HepG2 (cell line): ENCODE data around the gene SPACDR. TPM values are rescaled to one million over a fixed set of nuclear protein-coding genes. Genes with fewer than 3 reads are reported as not detected.

Experiments used
- ATAC-seq: fragments of 200-7000 bp; cut with Tn5 transposase; 3 replicates; pipeline ENCODE4 v1.9.1; 2020; ENCODE audit warnings: mild to moderate bottlenecking, moderate library complexity
- BruUV-seq: library from RNA; stranded (reverse); fragments of 400-500 nt; replicated peaks from 2 replicates; lab custom pipeline; 2021; lab: Mats Ljungman, UMichigan
- CTCF ChIA-PET: fragments of 300-600 bp; formaldehyde crosslinking; extraction: SDS; loops from one replicate; lab custom pipeline; 2021; ENCODE audit warnings: low total read pairs, inconsistent platforms, low intra/inter-chr PET ratio; lab: Yijun Ruan, JAX
- POLR2A ChIA-PET: fragments of 350-600 bp; sonication (Branson Sonifier 250); formaldehyde crosslinking; loops from one replicate; lab custom pipeline; 2020; ENCODE audit warnings: antibody characterized with exemption, inconsistent platforms; lab: Yijun Ruan, JAX
- DNase-seq: peaks from one replicate; pipeline ENCODE4 v3.0.0-alpha.2; 2015; ENCODE audit warnings: low spot score
- FAIRE-seq: peaks from 3 replicates; lab custom pipeline; 2011; peaks lifted over from hg19 to GRCh38; lab: Jason Lieb, UNC
- H2AFZ ChIP-seq: one replicate; pipeline ENCODE4 v1.6.1; 2011; ENCODE audit warnings: low read length, inconsistent platforms
- H3K27ac ChIP-seq: fragments of 300-600 bp; 3 replicates; pipeline ENCODE4 v1.8.0; 2011; ENCODE audit warnings: mixed run types, mild to moderate bottlenecking, mixed read lengths, low read length, inconsistent platforms; ENCODE audit not compliant: insufficient read depth; ENCODE audit errors: extremely low read length
- H3K27me3 ChIP-seq, 2 experiments: fragments of 200-600 bp in 1 of 2; 2 replicates in 1 of 2; 3 replicates in 1 of 2; pipeline versions ENCODE4 v1.6.0 to v1.8.0; 2011; ENCODE audit warnings: low read length in 2 of 2, mild to moderate bottlenecking in 2 of 2, moderate library complexity in 2 of 2, inconsistent platforms in 1 of 2; ENCODE audit not compliant: insufficient read depth in 2 of 2, control insufficient read depth in 1 of 2
- H3K36me3 ChIP-seq, 2 experiments: fragments of 200-600 bp in 1 of 2; replicated peaks in 1 of 2; 2 replicates in 1 of 2; 3 replicates in 1 of 2; pipeline versions ENCODE4 v1.5.1 to v1.8.0; 2011; ENCODE audit warnings: low read length in 2 of 2, inconsistent platforms in 1 of 2; ENCODE audit not compliant: insufficient read depth in 2 of 2, control insufficient read depth in 1 of 2
- H3K4me1 ChIP-seq: 2 replicates; pipeline ENCODE4 v1.5.1; 2012; ENCODE audit warnings: low read length, inconsistent platforms; ENCODE audit not compliant: insufficient read depth
- H3K4me2 ChIP-seq: 2 replicates; pipeline ENCODE4 v1.6.0; 2011; ENCODE audit warnings: low read depth, low read length, inconsistent platforms
- H3K4me3 ChIP-seq, 3 experiments: fragments of 200-600 bp in 1 of 3; sonication (generic), shearing (Covaris generic) in 1 of 3; replicated peaks in 1 of 3; 2 replicates each; pipeline ENCODE4 v1.5.1; 2011 to 2016; ENCODE audit warnings: low read length in 3 of 3, inconsistent platforms in 2 of 3, low read depth in 2 of 3, mild to moderate bottlenecking in 2 of 3, control low read depth in 1 of 3, mixed read lengths in 1 of 3; ENCODE audit not compliant: insufficient read depth in 1 of 3
- H3K79me2 ChIP-seq: one replicate; pipeline ENCODE4 v1.6.1; 2011; ENCODE audit warnings: low read length, inconsistent platforms; ENCODE audit not compliant: insufficient read depth
- H3K9ac ChIP-seq: 2 replicates; pipeline ENCODE4 v1.6.0; 2011; ENCODE audit warnings: mild to moderate bottlenecking, low read depth, low read length, inconsistent platforms; ENCODE audit not compliant: insufficient read depth
- H3K9me3 ChIP-seq: 2 replicates; pipeline ENCODE4 v1.5.1; 2012; ENCODE audit warnings: mild to moderate bottlenecking, low read length
- H4K20me1 ChIP-seq: 2 replicates; pipeline ENCODE4 v1.6.0; 2011; ENCODE audit warnings: inconsistent platforms, mild to moderate bottlenecking, low read length, moderate library complexity; ENCODE audit not compliant: insufficient read depth
- E2F5 ChIP-seq: sonication (generic); formaldehyde crosslinking; conservative IDR thresholded peaks from 2 replicates; pipeline ENCODE4 v1.4.0; 2020; ENCODE audit warnings: missing genetic modification reagents
- GMEB2 ChIP-seq: IDR thresholded peaks from 2 replicates; pipeline ENCODE4 v1.6.1; 2016; ENCODE audit warnings: missing biosample characterization, missing genetic modification reagents, low read depth
- IRF9 ChIP-seq: sonication (generic); formaldehyde crosslinking; IDR thresholded peaks from 2 replicates; pipeline ENCODE4 v1.8.0; 2022; ENCODE audit warnings: missing genetic modification reagents, mild to moderate bottlenecking, borderline replicate concordance
- KAT2B ChIP-seq: fragments of 150-350 bp; IDR thresholded peaks from 2 replicates; pipeline ENCODE4 v1.6.1; 2014; ENCODE audit warnings: low read depth, low read length, borderline replicate concordance
- KAT8 ChIP-seq: IDR thresholded peaks from 2 replicates; pipeline ENCODE4 v1.6.1; 2016; ENCODE audit warnings: missing genetic modification reagents, missing compliant biosample characterization
- MEIS2 ChIP-seq: sonication (generic); formaldehyde crosslinking; IDR thresholded peaks from 2 replicates; pipeline ENCODE4 v1.9.0; 2021; ENCODE audit warnings: mild to moderate bottlenecking, missing genetic modification reagents
- MYC ChIP-seq: sonication (generic); formaldehyde crosslinking; IDR thresholded peaks from 2 replicates; pipeline ENCODE4 v1.9.0; 2021; ENCODE audit warnings: missing genetic modification reagents, borderline replicate concordance
- NR2F2 ChIP-seq: IDR thresholded peaks from 2 replicates; pipeline ENCODE4 v1.6.1; 2012; ENCODE audit warnings: low read depth, inconsistent platforms, borderline replicate concordance
- PAWR ChIP-seq: sonication (generic); formaldehyde crosslinking; IDR thresholded peaks from 2 replicates; pipeline ENCODE4 v1.4.0; 2020; ENCODE audit warnings: missing genetic modification reagents, mild to moderate bottlenecking, borderline replicate concordance
- PCBP2 ChIP-seq: fragments of 200-400 bp; formaldehyde crosslinking; optimal IDR thresholded peaks from 2 replicates; pipeline ENCODE3; 2018; ENCODE audit warnings: low read length, low read depth; ENCODE audit not compliant: poor library complexity, severe bottlenecking
- POLR2AphosphoS5 ChIP-seq: IDR thresholded peaks from 2 replicates; pipeline ENCODE4 v1.6.1; 2012; ENCODE audit warnings: low read depth, low read length
- ZBTB7B ChIP-seq: sonication (generic); formaldehyde crosslinking; IDR thresholded peaks from 2 replicates; pipeline ENCODE4 v1.4.0; 2020; ENCODE audit warnings: missing genetic modification reagents
- ZNF275 ChIP-seq: sonication (generic); formaldehyde crosslinking; IDR thresholded peaks from 2 replicates; pipeline ENCODE4 v1.8.0; 2022; ENCODE audit warnings: missing genetic modification reagents, mild to moderate bottlenecking, inconsistent platforms, borderline replicate concordance
- ZNF468 ChIP-seq: sonication (generic); formaldehyde crosslinking; IDR thresholded peaks from 2 replicates; pipeline ENCODE4 v1.8.0; 2022; ENCODE audit warnings: mild to moderate bottlenecking, moderate library complexity, missing genetic modification reagents
- ZNF547 ChIP-seq: sonication (generic); formaldehyde crosslinking; IDR thresholded peaks from 2 replicates; pipeline ENCODE4 v1.5.1; 2020; ENCODE audit warnings: mild to moderate bottlenecking, missing genetic modification reagents
- ZNF766 ChIP-seq: sonication (generic); formaldehyde crosslinking; IDR thresholded peaks from 2 replicates; pipeline ENCODE4 v1.5.0; 2020; ENCODE audit warnings: missing genetic modification reagents, borderline replicate concordance
- WGBS: methylation state at CpG from one replicate; pipeline ENCODE4 v1.1.6; 2017; ENCODE audit warnings: low lambda C conversion rate; 5-methylcytosine and 5-hydroxymethylcytosine counted together
- in situ Hi-C: cut with HindIII; loops from 2 replicates; pipeline ENCODE4 v1.10.0; 2017; ENCODE audit warnings: low pct_unique_long_range_greater_than_20kb; ENCODE audit not compliant: extremely low pct_ligation_motif_present
- intact Hi-C: fragments of 100-400 bp; cut with micrococcal nuclease; formaldehyde crosslinking; loops from one replicate; pipeline ENCODE4 v1.10.0; 2022; ENCODE audit not compliant: unreplicated experiment
- polyA plus RNA-seq, 8 experiments: library from polyadenylated mRNA; depleted of rRNA in 3 of 8; stranded (reverse) in 7 of 8; unstranded in 1 of 8; fragments of >200 nt; fragmentation: Illumina TruSeq in 4 of 8; extraction: Trizol in 4 of 8; gene quantifications; 2 replicates each; pipeline versions ENCODE4 v1.2.1 to v1.2.3, GENCODE V29; 2011 to 2016; ENCODE audit warnings: low read depth in 4 of 8, missing spikeins in 1 of 8, mixed read lengths in 1 of 8; ENCODE audit not compliant: insufficient read depth in 1 of 8
- total RNA-seq, 5 experiments: library from RNA; depleted of rRNA; stranded (reverse); fragments of >200 nt; fragmentation: Illumina TruSeq; extraction: Trizol; gene quantifications; 2 replicates each; pipeline ENCODE4 v1.2.3, GENCODE V29; 2016; ENCODE audit warnings: low read depth in 1 of 5
- TF ChIP-seq, protein P1 (sequence below): sonication (generic); formaldehyde crosslinking; conservative IDR thresholded peaks from 2 replicates; pipeline ENCODE4 v1.4.0; 2020; ENCODE audit warnings: mild to moderate bottlenecking, missing genetic modification reagents, moderate library complexity

SPACDR gene
- total and polyA plus RNA-seq, 2 of the 13 experiments (the other 11 are each of a cell fraction or from before 2014, with no cell fraction given): 0.41 TPM; not detected in 1

GRCh38 chr7:100438172-100438571 is 25.9 kb downstream of the SPACDR start:
- ChIA-PET POLR2A (interaction anchor here (0.7 to 6.0 kb wide), 4 partner anchors 9 to 268 kb away, joined by 4 to 42 read pairs (median 6); partner anchors contain the start of genes MEPCE, POP7 and ZCWPW1), CTCF (no interaction called here)
- ATAC-seq (no peak), FAIRE-seq (no peak), DNase-seq (no peak)
- no peak overlapping the region for H3K9ac ChIP-seq
- no peak overlapping the region for H2AFZ ChIP-seq
- in situ Hi-C loops: no loop called here
- no peaks in the 10 kb centered on the region; a peak in 1 of 5 replicates for H3K27me3 ChIP-seq
- no peaks in the 10 kb centered on the region for H3K9me3 ChIP-seq
- peaks cover 4 to 11% of the 10 kb centered on the region in 2 experiments; a peak in 4 of 5 replicates for H3K36me3 ChIP-seq
- H3K27ac ChIP-seq: peak overlapping the region; percentile 33
- H3K4me2 ChIP-seq: no peak overlapping the region
- intact Hi-C loops: no loop called here
- H3K4me1 ChIP-seq: peaks cover 51% of the 10 kb centered on the region
- H4K20me1 ChIP-seq: no peaks in the 10 kb centered on the region
- H3K4me3 ChIP-seq: no peak overlapping the region
- no TSS peak for BruUV-seq
- peaks cover 14% of the 10 kb centered on the region for H3K79me2 ChIP-seq
- 71% methylated on average over 2 of the region's 2 CpGs for WGBS
- TF ChIP-seq PAWR: no peak
- no peak for TF ChIP-seq NR2F2
- no peak for TF ChIP-seq KAT8 (CRISPR knock-in tag)
- no peak for TF ChIP-seq ZNF547 (CRISPR knock-in tag)
- TF ChIP-seq MYC (CRISPR knock-in tag): no peak
- no peak for TF ChIP-seq ZBTB7B (CRISPR knock-in tag)
- no peak for TF ChIP-seq ZNF468
- no peak for TF ChIP-seq GMEB2 (CRISPR knock-in tag)
- no peak for TF ChIP-seq POLR2AphosphoS5
- TF ChIP-seq MEIS2: no peak
- no peak for TF ChIP-seq E2F5 (CRISPR knock-in tag)
- no peak for TF ChIP-seq PCBP2
- no peak for TF ChIP-seq ZNF766 (CRISPR knock-in tag)
- TF ChIP-seq ZNF275: no peak
- TF ChIP-seq KAT2B: no peak
- TF ChIP-seq, protein P1, sequence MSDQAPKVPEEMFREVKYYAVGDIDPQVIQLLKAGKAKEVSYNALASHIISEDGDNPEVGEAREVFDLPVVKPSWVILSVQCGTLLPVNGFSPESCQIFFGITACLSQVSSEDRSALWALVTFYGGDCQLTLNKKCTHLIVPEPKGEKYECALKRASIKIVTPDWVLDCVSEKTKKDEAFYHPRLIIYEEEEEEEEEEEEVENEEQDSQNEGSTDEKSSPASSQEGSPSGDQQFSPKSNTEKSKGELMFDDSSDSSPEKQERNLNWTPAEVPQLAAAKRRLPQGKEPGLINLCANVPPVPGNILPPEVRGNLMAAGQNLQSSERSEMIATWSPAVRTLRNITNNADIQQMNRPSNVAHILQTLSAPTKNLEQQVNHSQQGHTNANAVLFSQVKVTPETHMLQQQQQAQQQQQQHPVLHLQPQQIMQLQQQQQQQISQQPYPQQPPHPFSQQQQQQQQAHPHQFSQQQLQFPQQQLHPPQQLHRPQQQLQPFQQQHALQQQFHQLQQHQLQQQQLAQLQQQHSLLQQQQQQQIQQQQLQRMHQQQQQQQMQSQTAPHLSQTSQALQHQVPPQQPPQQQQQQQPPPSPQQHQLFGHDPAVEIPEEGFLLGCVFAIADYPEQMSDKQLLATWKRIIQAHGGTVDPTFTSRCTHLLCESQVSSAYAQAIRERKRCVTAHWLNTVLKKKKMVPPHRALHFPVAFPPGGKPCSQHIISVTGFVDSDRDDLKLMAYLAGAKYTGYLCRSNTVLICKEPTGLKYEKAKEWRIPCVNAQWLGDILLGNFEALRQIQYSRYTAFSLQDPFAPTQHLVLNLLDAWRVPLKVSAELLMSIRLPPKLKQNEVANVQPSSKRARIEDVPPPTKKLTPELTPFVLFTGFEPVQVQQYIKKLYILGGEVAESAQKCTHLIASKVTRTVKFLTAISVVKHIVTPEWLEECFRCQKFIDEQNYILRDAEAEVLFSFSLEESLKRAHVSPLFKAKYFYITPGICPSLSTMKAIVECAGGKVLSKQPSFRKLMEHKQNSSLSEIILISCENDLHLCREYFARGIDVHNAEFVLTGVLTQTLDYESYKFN (CRISPR knock-in tag): no peak
- TF ChIP-seq IRF9 (CRISPR knock-in tag): no peak
